Uterus (tissue), 2 donors: ENCODE results near the gene DOCK3.

Experiments used
- CTCF ChIP-seq, 4 experiments: fragments of 200-600 bp in 2 of 4; fragments of 450-650 bp in 2 of 4; sonication (generic) in 2 of 4; IDR thresholded peaks; one replicate each; pipeline ENCODE4 v1.5.1; 2016 to 2019; ENCODE audit warnings: antibody characterized with exemption in 4 of 4, mild to moderate bottlenecking in 2 of 4, moderate library complexity in 1 of 4
- POLR2A ChIP-seq, 2 donors: fragments of 450-650 bp; IDR thresholded peaks; one replicate each; pipeline ENCODE4 v1.6.1; 2016; ENCODE audit warnings: antibody characterized with exemption in 2 of 2, mild to moderate bottlenecking in 1 of 2, moderate library complexity in 1 of 2

- TF ChIP-seq CTCF (IDR thresholded peaks at IDR 0.05) (peak; percentile 25 to 46 (median 38)), POLR2A (IDR thresholded peaks at IDR 0.05) (no peak)
Observed at GRCh38 chr3:51389423-51390183, 714.9 kb downstream of the DOCK3 start.
